GM19463 (cell line): ENCODE data around the gene FNTB.

ENCODE experiments used
- ATAC-seq: cut with Tn5 transposase; IDR thresholded peaks from one replicate; pipeline ENCODE4 v1.9.1; 2021; ENCODE audit warnings: mild to moderate bottlenecking, moderate library complexity; ENCODE audit not compliant: unreplicated experiment

FNTB gene

GRCh38 chr14:65110525-65110924 lies 123.8 kb downstream of the FNTB start:
- ATAC-seq, result no peak
